H1 (cell line): ENCODE data around the gene PCDHA9. TPM values are rescaled to one million over a fixed set of nuclear protein-coding genes. Genes with fewer than 3 reads are reported as not detected.

Experiments
- BACH1 ChIP-seq: IDR thresholded peaks from 2 replicates; pipeline ENCODE4 v1.6.1; 2012; ENCODE audit warnings: low read length, improper control_type of control experiment
- BCL11A ChIP-seq, 2 experiments: IDR thresholded peaks; one replicate each; pipeline ENCODE4 v1.6.1; 2011; ENCODE audit warnings: low read depth in 2 of 2, low read length in 2 of 2, mild to moderate bottlenecking in 2 of 2
- CBX5 ChIP-seq: fragments of 300-800, 300-1000 bp; sonication (generic); IDR thresholded peaks from 2 replicates; pipeline ENCODE4 v1.7.1; 2016; ENCODE audit warnings: antibody characterized with exemption, low read length, low read depth
- CHD2 ChIP-seq: IDR thresholded peaks from 2 replicates; pipeline ENCODE4 v1.6.1; 2012; ENCODE audit warnings: low read length, improper control_type of control experiment
- CREB1 ChIP-seq: IDR thresholded peaks from 2 replicates; pipeline ENCODE4 v1.6.1; 2012; ENCODE audit warnings: inconsistent platforms
- EGR1 ChIP-seq: IDR thresholded peaks from 2 replicates; pipeline ENCODE4 v1.6.1; 2011; ENCODE audit warnings: low read depth, low read length, borderline replicate concordance
- HDAC2 ChIP-seq, 2 experiments: fragments of 300-600 bp in 1 of 2; sonication (generic) in 1 of 2; IDR thresholded peaks; 2 replicates each; pipeline ENCODE4 v1.6.1; 2011 to 2012; ENCODE audit warnings: low read depth in 2 of 2, low read length in 2 of 2, mild to moderate bottlenecking in 2 of 2, moderate library complexity in 2 of 2, borderline replicate concordance in 1 of 2, inconsistent platforms in 1 of 2
- JUN ChIP-seq: IDR thresholded peaks from 2 replicates; pipeline ENCODE4 v1.6.1; 2011; ENCODE audit warnings: low read depth, mild to moderate bottlenecking, improper control_type of control experiment, low read length
- JUND ChIP-seq: IDR thresholded peaks from 2 replicates; pipeline ENCODE4 v1.6.1; 2011; ENCODE audit warnings: mild to moderate bottlenecking, improper control_type of control experiment, low read length
- KDM1A ChIP-seq: fragments of 200-600, 300-600 bp; sonication (generic); IDR thresholded peaks from 2 replicates; pipeline ENCODE4 v1.7.1; 2016; ENCODE audit warnings: mild to moderate bottlenecking, low read length, borderline replicate concordance
- KDM4A ChIP-seq: IDR thresholded peaks from one replicate; pipeline ENCODE4 v1.7.1; 2012; ENCODE audit warnings: low read depth, mild to moderate bottlenecking, moderate library complexity, low read length, inconsistent platforms; ENCODE audit not compliant: severe bottlenecking
- RAD21 ChIP-seq, 2 experiments: IDR thresholded peaks in 1 of 2; conservative IDR thresholded peaks in 1 of 2; 2 replicates each; pipeline ENCODE4 v1.6.1; 2011; ENCODE audit warnings: low read depth in 2 of 2, low read length in 2 of 2, improper control_type of control experiment in 1 of 2, inconsistent platforms in 1 of 2, mild to moderate bottlenecking in 1 of 2, moderate library complexity in 1 of 2
- RXRA ChIP-seq: IDR thresholded peaks from 2 replicates; pipeline ENCODE4 v1.6.1; 2011; ENCODE audit warnings: low read depth, mild to moderate bottlenecking, low read length, moderate library complexity; ENCODE audit not compliant: insufficient read depth
- SIN3A ChIP-seq, 2 experiments: IDR thresholded peaks in 1 of 2; conservative IDR thresholded peaks in 1 of 2; 2 replicates each; pipeline ENCODE4 v1.6.1; 2011 to 2012; ENCODE audit warnings: low read length in 2 of 2, improper control_type of control experiment in 1 of 2, low read depth in 1 of 2, mild to moderate bottlenecking in 1 of 2
- SIRT6 ChIP-seq: IDR thresholded peaks from one replicate; pipeline ENCODE4 v1.7.1; 2012; ENCODE audit warnings: low read length, inconsistent platforms
- SIX5 ChIP-seq: IDR thresholded peaks from 2 replicates; pipeline ENCODE4 v1.6.1; 2011; ENCODE audit warnings: mild to moderate bottlenecking, low read depth, low read length
- SP4 ChIP-seq: IDR thresholded peaks from 2 replicates; pipeline ENCODE4 v1.6.1; 2012; ENCODE audit warnings: low read length, inconsistent platforms
- TCF12 ChIP-seq: IDR thresholded peaks from 2 replicates; pipeline ENCODE4 v1.6.1; 2011; ENCODE audit warnings: low read depth, mild to moderate bottlenecking, low read length
- TEAD4 ChIP-seq: IDR thresholded peaks from 2 replicates; pipeline ENCODE4 v1.6.1; 2012; ENCODE audit warnings: low read depth, low read length, inconsistent platforms, mixed read lengths
- polyA plus RNA-seq, 7 experiments: library from polyadenylated mRNA; depleted of rRNA in 3 of 7; stranded (reverse) in 5 of 7; unstranded in 2 of 7; fragments of >200 nt in 5 of 7; fragments of 200-250 nt in 2 of 7; gene quantifications; 1 replicate in 5 of 7; 2 replicates in 1 of 7; 4 replicates in 1 of 7; pipeline versions ENCODE4 v1.2.1 to v1.2.3, GENCODE V29; 2011 to 2013; ENCODE audit warnings: missing spikeins in 2 of 7, mixed read lengths in 2 of 7
- total RNA-seq: library from RNA; stranded (reverse); fragmentation: NEBNext Ultra II Directional; extraction: Animal tissue kit (Norgen Biotek cat#: 25700); gene quantifications from 2 replicates; pipeline ENCODE4 v1.2.1, GENCODE V29; 2021
- TF ChIP-seq, protein P1 (sequence below), 3 experiments: IDR thresholded peaks; 1 replicate in 2 of 3; 2 replicates in 1 of 3; pipeline versions ENCODE4 v1.5.1 to v1.6.1; 2011; ENCODE audit warnings: low read length in 3 of 3, mild to moderate bottlenecking in 3 of 3, inconsistent platforms in 2 of 3, low read depth in 1 of 3, moderate library complexity in 1 of 3; ENCODE audit not compliant: insufficient read depth in 1 of 3; ENCODE audit errors: control extremely low read depth in 1 of 3
- TF ChIP-seq, protein P2 (sequence below): IDR thresholded peaks from 2 replicates; pipeline ENCODE4 v1.6.1; 2012; ENCODE audit warnings: inconsistent platforms

Gene PCDHA9
- total and polyA plus RNA-seq, 2 of the 8 experiments (the other 6 are each of a cell fraction or from before 2014, with no cell fraction given) = 0.12 to 0.28 TPM

- TF ChIP-seq HDAC2 (IDR thresholded peaks at IDR 0.05; ENCODE audit: borderline replicate concordance in 1 of 2, low read depth in 2 of 2, low read length in 2 of 2) (no peak), JUND (no peak), KDM1A (no peak), RXRA (no peak), BACH1 (no peak), CHD2 (no peak), RAD21 (IDR thresholded peaks at IDR 0.05 in 1 of 2, conservative IDR thresholded peaks at IDR 0.05 in 1 of 2; ENCODE audit: low read depth in 2 of 2, low read length in 2 of 2) (peak; percentile 69 to 73), CREB1 (no peak), SIRT6 (no peak), KDM4A (peak; percentile 53), CBX5 (no peak), TCF12 (no peak), EGR1 (no peak), BCL11A (IDR thresholded peaks at IDR 0.05; ENCODE audit: low read depth in 2 of 2, low read length in 2 of 2) (no peak), SIX5 (no peak), TEAD4 (peak; percentile 77), SP4 (no peak), SIN3A (conservative IDR thresholded peaks at IDR 0.05 in 1 of 2, IDR thresholded peaks at IDR 0.05 in 1 of 2; ENCODE audit: low read depth in 1 of 2, low read length in 2 of 2) (peak in 1 of 2 experiments; percentile 40; a peak in 1 of 4 replicates), JUN (no peak)
- TF ChIP-seq, protein P1, sequence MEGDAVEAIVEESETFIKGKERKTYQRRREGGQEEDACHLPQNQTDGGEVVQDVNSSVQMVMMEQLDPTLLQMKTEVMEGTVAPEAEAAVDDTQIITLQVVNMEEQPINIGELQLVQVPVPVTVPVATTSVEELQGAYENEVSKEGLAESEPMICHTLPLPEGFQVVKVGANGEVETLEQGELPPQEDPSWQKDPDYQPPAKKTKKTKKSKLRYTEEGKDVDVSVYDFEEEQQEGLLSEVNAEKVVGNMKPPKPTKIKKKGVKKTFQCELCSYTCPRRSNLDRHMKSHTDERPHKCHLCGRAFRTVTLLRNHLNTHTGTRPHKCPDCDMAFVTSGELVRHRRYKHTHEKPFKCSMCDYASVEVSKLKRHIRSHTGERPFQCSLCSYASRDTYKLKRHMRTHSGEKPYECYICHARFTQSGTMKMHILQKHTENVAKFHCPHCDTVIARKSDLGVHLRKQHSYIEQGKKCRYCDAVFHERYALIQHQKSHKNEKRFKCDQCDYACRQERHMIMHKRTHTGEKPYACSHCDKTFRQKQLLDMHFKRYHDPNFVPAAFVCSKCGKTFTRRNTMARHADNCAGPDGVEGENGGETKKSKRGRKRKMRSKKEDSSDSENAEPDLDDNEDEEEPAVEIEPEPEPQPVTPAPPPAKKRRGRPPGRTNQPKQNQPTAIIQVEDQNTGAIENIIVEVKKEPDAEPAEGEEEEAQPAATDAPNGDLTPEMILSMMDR (IDR thresholded peaks at IDR 0.05; ENCODE audit: control extremely low read depth in 1 of 3, insufficient read depth in 1 of 3, low read depth in 1 of 3, low read length in 3 of 3) = peak in 2 of 3 experiments; percentile 64 to 69; a peak in 3 of 4 replicates
- TF ChIP-seq, protein P2, sequence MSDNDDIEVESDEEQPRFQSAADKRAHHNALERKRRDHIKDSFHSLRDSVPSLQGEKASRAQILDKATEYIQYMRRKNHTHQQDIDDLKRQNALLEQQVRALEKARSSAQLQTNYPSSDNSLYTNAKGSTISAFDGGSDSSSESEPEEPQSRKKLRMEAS = no peak
Measured at GRCh38 chr5:140875085-140876065, 27.2 kb downstream of the PCDHA9 start, which contains the start of gene PCDHA12 (continued).
